ENCODE results near the gene UTY.
"Not testable (repeated sequence)": the region's sequence is repeated elsewhere in the genome, so short reads cannot be mapped to it uniquely, and the experiment has no call there.

UTY gene

DNA sequence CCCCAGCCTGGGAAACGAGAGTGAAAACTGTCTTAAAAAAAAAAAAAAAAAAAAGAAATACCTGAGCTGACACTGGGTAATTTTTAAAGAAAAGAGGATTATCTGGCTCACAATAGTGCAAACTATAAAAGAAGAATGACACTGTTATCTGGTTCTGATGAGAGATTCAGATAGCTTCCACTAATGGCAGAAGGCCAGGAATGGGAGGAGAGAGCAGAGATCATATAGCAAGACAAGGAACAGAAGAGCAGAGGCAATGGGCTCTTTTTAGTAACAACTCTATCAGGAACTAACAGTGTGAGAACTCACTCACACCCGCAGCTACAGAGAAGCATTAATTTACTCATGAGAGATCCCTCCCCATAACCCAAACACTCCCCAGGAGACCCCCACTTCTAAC, 184.8 kb downstream of the UTY start:
- no peak for DNase-seq

DNA sequence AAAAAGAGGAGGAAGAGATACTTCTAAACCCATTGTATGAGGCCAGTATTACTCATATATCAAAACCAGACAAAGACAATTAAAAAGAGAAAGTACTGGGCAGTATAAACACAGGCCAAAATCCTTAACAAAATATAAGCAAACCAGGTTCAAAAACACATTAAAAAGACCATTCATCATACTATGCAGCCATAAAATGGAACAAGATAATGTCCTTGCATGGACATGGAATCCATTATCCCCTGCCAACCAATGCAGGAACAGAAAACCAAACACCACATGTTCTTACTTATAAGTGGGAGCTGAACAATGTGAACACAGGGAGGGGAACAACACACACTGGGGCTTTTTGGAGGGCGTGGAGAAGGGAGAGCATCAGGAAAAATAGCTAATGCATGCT, 188.6 kb downstream of the UTY start:
- DNase-seq, result no peak

- not testable (repeated sequence) for DNase-seq
Measured at GRCh38 chrY:13282151-13283054, 197.4 kb downstream of the UTY start.

- no peak for DNase-seq
Measured at GRCh38 chrY:13279561-13279960, 200.3 kb downstream of the UTY start.

DNA sequence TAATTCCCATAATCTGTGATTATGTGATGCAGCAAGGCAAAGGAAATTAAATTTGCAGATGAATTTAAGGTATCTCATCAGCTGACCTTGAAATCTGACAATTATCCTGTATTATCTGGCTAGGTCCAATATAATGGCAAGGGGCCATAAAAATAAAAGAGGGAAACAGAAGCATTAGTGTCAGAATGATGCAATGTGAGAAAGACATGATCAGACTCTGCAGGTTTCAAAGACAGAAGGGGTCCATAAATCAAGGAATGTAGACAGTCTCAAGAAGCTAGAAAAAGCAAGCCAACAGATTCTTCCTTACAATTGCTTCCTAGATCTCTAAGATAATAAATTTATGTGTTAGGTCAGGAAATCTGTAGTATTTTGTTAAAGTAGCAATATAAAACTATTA, 208.1 kb downstream of the UTY start:
- DNase-seq, result no peak

- not testable (repeated sequence) for DNase-seq
Measured at GRCh38 chrY:13253941-13254440, 225.8 kb downstream of the UTY start.

DNA sequence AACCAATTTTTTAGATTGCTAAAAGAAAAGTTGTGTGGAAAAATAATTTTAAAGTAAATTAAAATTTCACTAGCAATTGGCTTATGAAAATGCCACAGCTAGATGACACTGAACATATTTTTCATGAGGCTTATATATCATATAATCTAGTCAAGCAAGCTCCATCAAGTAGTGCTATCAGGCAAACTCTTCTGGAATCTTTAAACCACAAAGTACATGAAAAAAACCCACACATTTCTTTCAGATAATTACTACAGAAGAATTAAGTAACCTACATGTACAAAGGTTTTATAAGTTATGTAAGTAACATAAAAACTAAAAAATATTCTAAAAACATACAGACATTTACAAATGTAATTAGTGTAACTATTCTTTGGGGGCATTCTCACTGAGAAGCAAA, 229.4 kb downstream of the UTY start:
- DNase-seq, result no peak

DNA sequence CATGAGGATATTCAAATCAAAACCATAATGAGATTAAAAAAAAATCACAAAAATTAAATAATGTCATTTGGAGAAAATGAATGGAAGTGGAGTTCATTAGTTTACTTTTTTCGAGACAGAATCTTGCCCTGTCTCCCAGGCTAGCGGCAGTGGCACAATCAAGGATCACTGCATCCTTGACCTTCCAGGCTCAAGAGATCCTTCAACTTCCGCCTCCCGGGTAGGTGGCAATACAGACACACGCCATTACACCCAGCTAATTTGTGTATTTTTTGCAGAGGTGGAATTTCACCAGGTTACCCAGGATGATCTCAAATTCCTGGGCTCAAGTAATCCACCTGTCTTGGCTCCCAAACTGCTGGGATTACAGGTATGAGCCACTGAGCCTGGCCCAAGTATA, 236.1 kb downstream of the UTY start:
- DNase-seq, result no peak

GRCh38 chrY:13233901-13234300, 245.9 kb downstream of the UTY start:
- no peak for DNase-seq

- no peak for DNase-seq
Measured at GRCh38 chrY:13233118-13233517, 246.7 kb downstream of the UTY start.

- no peak for DNase-seq
Measured at GRCh38 chrY:13227354-13227953, 252.4 kb downstream of the UTY start.

DNA sequence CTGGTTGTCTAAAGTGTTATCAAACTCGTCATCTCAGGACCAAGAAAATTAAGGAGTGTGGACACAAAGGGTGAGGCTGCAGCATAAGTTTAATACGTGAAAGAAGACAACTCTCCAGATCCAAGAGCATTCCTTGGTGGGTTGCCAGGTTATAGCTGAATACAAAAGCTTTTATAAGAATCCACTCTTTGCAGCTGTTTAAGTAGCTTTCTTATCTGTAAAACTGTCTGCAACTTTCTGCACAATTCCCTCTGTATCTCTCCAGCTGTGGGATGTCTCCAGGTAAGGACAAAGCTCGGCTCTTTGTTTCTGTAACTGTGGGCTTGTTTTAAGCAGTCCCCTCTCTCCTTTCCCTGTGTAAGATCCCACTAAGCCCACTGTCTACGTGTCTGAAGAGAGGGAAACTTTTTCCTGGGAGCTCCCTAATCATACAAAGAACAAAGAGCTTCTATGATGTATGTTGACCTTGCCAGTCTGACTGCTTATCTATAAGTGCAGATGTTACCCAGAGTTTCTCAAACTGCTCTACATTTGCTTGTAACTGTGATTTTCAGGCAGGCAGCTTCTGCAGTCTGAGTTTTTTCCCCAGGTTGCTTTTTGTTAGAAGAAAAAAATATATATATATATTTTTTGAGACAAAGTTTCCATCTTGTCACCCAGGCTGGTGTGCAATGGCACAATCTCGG, 268.7 kb downstream of the UTY start:
- no peak for DNase-seq

- no peak for DNase-seq
Measured at GRCh38 chrY:13205214-13205613, 274.6 kb downstream of the UTY start.
